ENCODE measurements around the gene ARF1.

The ARF1 gene

GRCh38 chr1:228084325-228084724 is 1.8 kb downstream of the ARF1 start:
- H3K4me3 ChIP-seq = peak overlapping the region; percentile 93
- no peak overlapping the region for H3K27ac ChIP-seq
- peak overlapping the region; percentile 99 for H3K9ac ChIP-seq (ENCODE audit: insufficient read length)
- no peaks in the 10 kb centered on the region for H3K9me3 ChIP-seq (ENCODE audit: low read depth, low read length)
- DNase-seq (ENCODE audit: low read depth, low spot score) = no peak
- no peak for TF ChIP-seq EZH2 (IDR thresholded peaks at IDR 0.05)
- no peak for TF ChIP-seq FOXP2 (optimal IDR thresholded peaks at IDR 0.05; ENCODE audit: control extremely low read depth, extremely low read length, insufficient read depth)
- no peak for TF ChIP-seq POLR2AphosphoS5 (IDR thresholded peaks at IDR 0.05; ENCODE audit: borderline replicate concordance, low read depth, low read length)
- peaks cover 44% of the 10 kb centered on the region for H3K36me3 ChIP-seq (ENCODE audit: insufficient read depth, low read length)

DNA sequence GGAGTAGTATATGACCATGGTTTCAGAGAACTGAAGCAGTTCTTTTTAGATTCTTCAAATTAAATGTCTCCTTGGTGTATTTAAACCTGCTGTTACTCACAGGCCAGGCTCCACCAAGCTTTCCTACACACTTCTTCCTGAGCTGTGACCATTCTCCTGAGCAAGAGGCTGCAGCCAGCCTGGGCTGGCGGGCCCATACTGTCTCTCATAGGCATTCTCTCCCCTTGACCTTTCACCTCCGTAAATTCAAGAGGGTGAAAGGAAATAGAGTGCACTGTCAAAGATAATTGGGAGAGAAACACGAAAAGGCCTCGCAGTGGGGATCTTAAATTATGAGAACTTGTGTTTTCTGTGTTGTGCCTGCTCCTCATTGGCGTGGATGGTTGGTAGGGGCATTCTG is 2.3 kb downstream of the ARF1 start:
- Histone ChIP-seq H3K36me3 (ENCODE audit: insufficient read depth, low read length) (peaks cover 49% of the 10 kb centered on the region), H3K4me3 (peak overlapping the region; percentile 93), H3K27ac (no peak overlapping the region), H3K9me3 (ENCODE audit: low read depth, low read length) (no peaks in the 10 kb centered on the region), H3K9ac (ENCODE audit: insufficient read length) (peak overlapping the region; percentile 99)
- no peak for DNase-seq (ENCODE audit: low read depth, low spot score)
- TF ChIP-seq FOXP2 (optimal IDR thresholded peaks at IDR 0.05; ENCODE audit: control extremely low read depth, extremely low read length, insufficient read depth) (no peak), POLR2AphosphoS5 (IDR thresholded peaks at IDR 0.05; ENCODE audit: borderline replicate concordance, low read depth, low read length) (no peak), EZH2 (IDR thresholded peaks at IDR 0.05) (no peak)

DNA sequence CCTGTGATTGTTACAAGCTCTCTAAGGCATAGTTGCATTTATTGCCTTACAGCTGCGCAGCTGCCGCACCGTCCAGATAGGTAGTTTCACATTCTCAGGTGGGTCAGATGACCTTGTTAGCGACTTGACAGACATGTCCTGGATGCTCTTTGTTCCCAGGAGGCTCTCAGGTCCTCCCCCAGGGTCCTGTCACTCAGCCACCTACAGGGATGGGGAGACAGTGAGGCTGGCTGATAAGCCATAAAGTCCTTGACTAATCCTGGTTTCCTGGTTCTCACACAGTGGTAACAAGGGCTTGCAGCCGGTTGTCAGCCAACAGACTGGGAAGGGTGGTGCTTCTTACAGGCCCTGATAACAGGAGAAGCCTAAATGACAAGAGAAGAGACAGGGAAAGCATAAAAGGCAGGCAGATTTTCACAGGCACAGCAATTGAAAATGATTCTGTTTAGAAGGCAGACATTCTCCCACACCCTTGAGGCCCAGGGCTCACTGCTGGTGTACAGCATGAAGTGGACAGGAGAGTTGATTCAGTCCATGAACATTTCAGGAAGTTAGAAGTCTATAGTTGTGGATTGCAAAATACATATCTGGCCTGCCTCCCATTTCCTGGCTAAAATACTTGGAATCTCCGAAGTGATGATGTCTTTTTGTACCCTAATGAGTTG is 2.9 kb downstream of the ARF1 start:
- Histone ChIP-seq H3K9ac (ENCODE audit: insufficient read length) (peak overlapping the region; percentile 99), H3K27ac (no peak overlapping the region), H3K4me3 (peak overlapping the region; percentile 93; the same call in 1 of the 2 replicates), H3K36me3 (ENCODE audit: insufficient read depth, low read length) (peaks cover 55% of the 10 kb centered on the region), H3K9me3 (ENCODE audit: low read depth, low read length) (no peaks in the 10 kb centered on the region)
- no peak for DNase-seq (ENCODE audit: low read depth, low spot score)
- TF ChIP-seq EZH2 (IDR thresholded peaks at IDR 0.05) = no peak
- TF ChIP-seq FOXP2 (optimal IDR thresholded peaks at IDR 0.05; ENCODE audit: control extremely low read depth, extremely low read length, insufficient read depth) = no peak
- no peak for TF ChIP-seq POLR2AphosphoS5 (IDR thresholded peaks at IDR 0.05; ENCODE audit: borderline replicate concordance, low read depth, low read length)

- no peaks in the 10 kb centered on the region for H3K9me3 ChIP-seq (ENCODE audit: low read depth, low read length)
- DNase-seq (ENCODE audit: low read depth, low spot score) = no peak
- H3K36me3 ChIP-seq (ENCODE audit: insufficient read depth, low read length) = peaks cover 79% of the 10 kb centered on the region
- H3K4me3 ChIP-seq = no peak overlapping the region
- no peak for TF ChIP-seq POLR2AphosphoS5 (IDR thresholded peaks at IDR 0.05; ENCODE audit: borderline replicate concordance, low read depth, low read length)
- no peak for TF ChIP-seq FOXP2 (optimal IDR thresholded peaks at IDR 0.05; ENCODE audit: control extremely low read depth, extremely low read length, insufficient read depth)
- TF ChIP-seq EZH2 (IDR thresholded peaks at IDR 0.05) = no peak
- no peak overlapping the region for H3K27ac ChIP-seq
- H3K9ac ChIP-seq (ENCODE audit: insufficient read length) = no peak overlapping the region
These were observed 5.3 kb downstream of the ARF1 start for GRCh38 chr1:228087771-228088251.

DNA sequence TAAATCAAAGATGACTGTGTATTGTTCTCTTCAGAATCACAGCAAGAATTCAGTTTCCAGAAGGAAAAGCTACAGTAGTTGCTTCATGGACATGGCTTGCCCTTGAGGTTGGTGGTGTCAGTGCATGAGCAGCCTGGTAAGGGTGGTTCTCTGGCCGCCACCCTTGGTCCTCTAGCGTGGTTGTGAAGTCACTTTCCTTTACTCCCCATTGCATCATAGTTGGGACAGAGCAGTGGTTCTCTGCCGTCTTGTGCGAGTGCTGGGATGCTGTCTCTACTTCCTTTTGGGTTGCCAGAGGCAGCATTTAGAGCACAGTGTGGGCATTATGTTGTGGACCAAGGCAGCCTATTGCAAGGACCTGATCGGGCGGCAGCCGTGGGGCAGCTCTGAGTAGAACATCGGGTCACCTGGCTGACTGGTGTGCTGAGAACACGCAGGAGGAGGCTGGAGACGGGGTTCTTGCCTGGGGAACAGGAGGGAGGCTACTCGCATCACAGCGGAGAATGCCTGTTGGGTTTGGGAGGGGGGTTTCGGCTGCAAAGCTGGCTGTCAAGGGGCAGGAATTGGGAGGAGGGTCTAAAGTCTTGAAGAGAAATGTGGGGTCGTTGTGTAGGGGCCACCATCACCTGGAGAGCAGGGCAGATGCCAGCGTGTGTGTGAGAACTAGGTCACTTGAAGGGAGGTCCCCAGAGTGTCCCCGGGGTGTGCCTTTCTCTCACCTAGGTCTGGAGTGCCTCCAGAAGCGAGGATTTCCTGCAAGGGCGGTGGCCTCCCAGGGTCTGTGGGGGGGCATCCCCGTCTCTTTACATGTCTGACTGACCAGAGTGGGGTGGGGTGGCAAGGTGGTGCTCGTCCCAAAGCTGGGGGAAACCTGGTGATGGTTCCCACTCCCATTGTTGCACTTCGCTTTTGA is 6.3 kb downstream of the ARF1 start:
- Histone ChIP-seq H3K9ac (ENCODE audit: insufficient read length) (no peak overlapping the region), H3K9me3 (ENCODE audit: low read depth, low read length) (no peaks in the 10 kb centered on the region), H3K27ac (no peak overlapping the region), H3K4me3 (no peak overlapping the region), H3K36me3 (ENCODE audit: insufficient read depth, low read length) (peaks cover 85% of the 10 kb centered on the region)
- TF ChIP-seq FOXP2 (optimal IDR thresholded peaks at IDR 0.05; ENCODE audit: control extremely low read depth, extremely low read length, insufficient read depth) (no peak), EZH2 (IDR thresholded peaks at IDR 0.05) (no peak), POLR2AphosphoS5 (IDR thresholded peaks at IDR 0.05; ENCODE audit: borderline replicate concordance, low read depth, low read length) (no peak)
- no peak for DNase-seq (ENCODE audit: low read depth, low spot score)

GRCh38 chr1:228089519-228090380 is 7.2 kb downstream of the ARF1 start:
- DNase-seq (ENCODE audit: low read depth, low spot score) = no peak
- no peak overlapping the region for H3K4me3 ChIP-seq
- no peak overlapping the region for H3K27ac ChIP-seq
- TF ChIP-seq POLR2AphosphoS5 (IDR thresholded peaks at IDR 0.05; ENCODE audit: borderline replicate concordance, low read depth, low read length) (no peak), FOXP2 (optimal IDR thresholded peaks at IDR 0.05; ENCODE audit: control extremely low read depth, extremely low read length, insufficient read depth) (no peak), EZH2 (IDR thresholded peaks at IDR 0.05) (no peak)
- no peaks in the 10 kb centered on the region for H3K9me3 ChIP-seq (ENCODE audit: low read depth, low read length)
- no peak overlapping the region for H3K9ac ChIP-seq (ENCODE audit: insufficient read length)
- peaks cover 89% of the 10 kb centered on the region for H3K36me3 ChIP-seq (ENCODE audit: insufficient read depth, low read length)

DNA sequence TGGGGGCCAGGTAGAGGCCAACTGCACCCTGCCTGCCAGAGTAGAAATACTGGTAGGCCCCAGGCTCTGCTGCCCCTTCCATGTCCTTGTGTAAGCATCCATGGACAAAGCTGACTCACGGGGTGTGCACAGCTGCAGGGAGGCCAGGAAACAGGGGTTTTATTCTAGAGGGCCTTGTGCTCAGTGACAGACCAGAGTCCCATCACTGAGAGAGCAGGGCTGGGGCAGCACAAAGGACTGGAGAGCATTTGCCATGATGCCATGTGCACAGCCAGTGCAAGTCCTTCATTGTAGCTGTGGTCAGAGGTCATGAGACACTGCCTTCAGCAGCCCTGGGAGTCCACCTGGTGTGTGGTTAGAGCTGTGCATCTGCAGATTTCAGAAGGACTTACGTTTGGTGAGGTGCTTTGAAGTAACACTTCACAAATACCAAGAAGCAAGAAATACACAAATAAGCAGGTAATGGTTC is 8.1 kb downstream of the ARF1 start:
- no peak overlapping the region for H3K9ac ChIP-seq (ENCODE audit: insufficient read length)
- no peak for TF ChIP-seq FOXP2 (optimal IDR thresholded peaks at IDR 0.05; ENCODE audit: control extremely low read depth, extremely low read length, insufficient read depth)
- TF ChIP-seq EZH2 (IDR thresholded peaks at IDR 0.05) = no peak
- no peak for TF ChIP-seq POLR2AphosphoS5 (IDR thresholded peaks at IDR 0.05; ENCODE audit: borderline replicate concordance, low read depth, low read length)
- DNase-seq (ENCODE audit: low read depth, low spot score) = no peak
- H3K9me3 ChIP-seq (ENCODE audit: low read depth, low read length) = no peaks in the 10 kb centered on the region
- H3K36me3 ChIP-seq (ENCODE audit: insufficient read depth, low read length) = peaks cover 89% of the 10 kb centered on the region
- H3K27ac ChIP-seq = no peak overlapping the region
- no peak overlapping the region for H3K4me3 ChIP-seq
